Putamen (tissue), 1 donor: Measurements from ENCODE around the gene NRIP1.
A peak's percentile ranks its signal among the peaks of the same experiment; 100 is the strongest.

Experiments used
- DNase-seq: peaks from one replicate; pipeline ENCODE4 v3.0.0-alpha.2; 2016; ENCODE audit warnings: low spot score

Gene NRIP1

GRCh38 chr21:15064576-15065391, at the start of gene NRIP1:
Gene NRIP1 (minus strand): TSS chr21:15065000. CDS start chr21:14968192, 96,808 bp downstream.
- DNase-seq: peak; percentile 90

- no peak for DNase-seq
Observed at GRCh38 chr21:15112858-15113257, 48.1 kb upstream of the NRIP1 start.

GRCh38 chr21:15108801-15109200, 44.0 kb upstream of the NRIP1 start:
- no peak for DNase-seq

- no peak for DNase-seq
Observed at GRCh38 chr21:15104470-15104869, 39.7 kb upstream of the NRIP1 start.

GRCh38 chr21:15098908-15099307, 34.1 kb upstream of the NRIP1 start:
- DNase-seq: no peak

- no peak for DNase-seq
Observed at GRCh38 chr21:15098181-15098580, 33.4 kb upstream of the NRIP1 start.

GRCh38 chr21:15097580-15097979, 32.8 kb upstream of the NRIP1 start:
- DNase-seq: no peak

GRCh38 chr21:15096146-15096545, 31.3 kb upstream of the NRIP1 start:
- DNase-seq: no peak

GRCh38 chr21:15095326-15095725, 30.5 kb upstream of the NRIP1 start:
- DNase-seq: peak; percentile 4

- no peak for DNase-seq
Observed at GRCh38 chr21:15094706-15095105, 29.9 kb upstream of the NRIP1 start.

GRCh38 chr21:15093216-15093615, 28.4 kb upstream of the NRIP1 start:
- no peak for DNase-seq

- DNase-seq: no peak
Observed at GRCh38 chr21:15092745-15093144, 27.9 kb upstream of the NRIP1 start.

GRCh38 chr21:15090390-15090789, 25.6 kb upstream of the NRIP1 start:
- no peak for DNase-seq

- DNase-seq: no peak
Observed at GRCh38 chr21:15088488-15088887, 23.7 kb upstream of the NRIP1 start.

GRCh38 chr21:15084668-15085067, 19.9 kb upstream of the NRIP1 start:
- DNase-seq: no peak

- no peak for DNase-seq
Observed at GRCh38 chr21:15080526-15080925, 15.7 kb upstream of the NRIP1 start.

GRCh38 chr21:15079269-15079668, 14.5 kb upstream of the NRIP1 start:
- no peak for DNase-seq

GRCh38 chr21:15078180-15078579, 13.4 kb upstream of the NRIP1 start:
- DNase-seq: no peak

GRCh38 chr21:15077529-15078145, 12.8 kb upstream of the NRIP1 start:
- no peak for DNase-seq

GRCh38 chr21:15076730-15077129, 11.9 kb upstream of the NRIP1 start:
- DNase-seq: no peak

GRCh38 chr21:15071009-15071408, 6.2 kb upstream of the NRIP1 start:
- DNase-seq: no peak

- DNase-seq: no peak
Observed at GRCh38 chr21:15066123-15066575, 1.3 kb upstream of the NRIP1 start.

- DNase-seq: peak; percentile 80
Observed at GRCh38 chr21:15065392-15066122, 757 bp upstream of the NRIP1 start.
